Activated CD8-positive, alpha-beta memory T cell treated with anti-CD3 and anti-CD28 coated beads for 36 hours (primary cell): Measurements from ENCODE around the gene PARVB. TPM values are rescaled to one million over a fixed set of nuclear protein-coding genes. Genes with fewer than 3 reads are reported as not detected.

Experiments
- CTCF ChIA-PET: fragments of 350-600 bp; sonication (Branson Sonifier 250); formaldehyde crosslinking; loops from one replicate; lab custom pipeline; 2021; ENCODE audit warnings: antibody characterized with exemption; lab: Charles Lee
- POLR2A ChIA-PET: fragments of 350-600 bp; sonication (Branson Sonifier 250); formaldehyde crosslinking; loops from one replicate; lab custom pipeline; 2021; ENCODE audit warnings: antibody characterized with exemption; lab: Charles Lee
- total RNA-seq, 2 experiments: library from RNA; stranded (reverse); gene quantifications; one replicate each; pipeline ENCODE4 v1.2.3, GENCODE V29; 2021

The PARVB gene
- total RNA-seq, 2 experiments from 2014 or later, result 94.0 to 101 TPM

DNA sequence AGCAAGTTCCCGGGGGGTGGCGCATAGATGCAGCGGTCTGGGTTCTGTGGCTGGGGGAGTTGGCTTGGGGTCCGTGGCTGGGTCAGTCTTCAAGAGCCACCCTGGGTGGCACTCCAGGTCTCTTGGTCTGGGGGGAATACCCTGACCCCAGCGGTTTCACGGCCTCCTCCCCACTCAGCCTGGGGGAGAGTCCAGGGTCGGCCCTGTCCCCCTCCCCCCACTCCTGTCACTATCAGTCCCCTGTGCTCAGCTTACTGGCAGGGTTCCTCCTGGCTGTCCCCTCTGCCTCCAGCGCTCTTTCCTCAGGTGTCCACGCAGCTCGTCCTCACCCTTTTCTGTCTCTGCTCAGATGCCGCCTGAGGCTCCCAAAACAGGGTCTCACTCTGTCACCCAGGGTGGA, 88.1 kb downstream of the PARVB start:
- POLR2A ChIA-PET, result no interaction called here
- CTCF ChIA-PET, result no interaction called here

- CTCF ChIA-PET, result no interaction called here
- POLR2A ChIA-PET, result no interaction called here
Measured at GRCh38 chr22:44116331-44116730, 92.2 kb downstream of the PARVB start.

DNA sequence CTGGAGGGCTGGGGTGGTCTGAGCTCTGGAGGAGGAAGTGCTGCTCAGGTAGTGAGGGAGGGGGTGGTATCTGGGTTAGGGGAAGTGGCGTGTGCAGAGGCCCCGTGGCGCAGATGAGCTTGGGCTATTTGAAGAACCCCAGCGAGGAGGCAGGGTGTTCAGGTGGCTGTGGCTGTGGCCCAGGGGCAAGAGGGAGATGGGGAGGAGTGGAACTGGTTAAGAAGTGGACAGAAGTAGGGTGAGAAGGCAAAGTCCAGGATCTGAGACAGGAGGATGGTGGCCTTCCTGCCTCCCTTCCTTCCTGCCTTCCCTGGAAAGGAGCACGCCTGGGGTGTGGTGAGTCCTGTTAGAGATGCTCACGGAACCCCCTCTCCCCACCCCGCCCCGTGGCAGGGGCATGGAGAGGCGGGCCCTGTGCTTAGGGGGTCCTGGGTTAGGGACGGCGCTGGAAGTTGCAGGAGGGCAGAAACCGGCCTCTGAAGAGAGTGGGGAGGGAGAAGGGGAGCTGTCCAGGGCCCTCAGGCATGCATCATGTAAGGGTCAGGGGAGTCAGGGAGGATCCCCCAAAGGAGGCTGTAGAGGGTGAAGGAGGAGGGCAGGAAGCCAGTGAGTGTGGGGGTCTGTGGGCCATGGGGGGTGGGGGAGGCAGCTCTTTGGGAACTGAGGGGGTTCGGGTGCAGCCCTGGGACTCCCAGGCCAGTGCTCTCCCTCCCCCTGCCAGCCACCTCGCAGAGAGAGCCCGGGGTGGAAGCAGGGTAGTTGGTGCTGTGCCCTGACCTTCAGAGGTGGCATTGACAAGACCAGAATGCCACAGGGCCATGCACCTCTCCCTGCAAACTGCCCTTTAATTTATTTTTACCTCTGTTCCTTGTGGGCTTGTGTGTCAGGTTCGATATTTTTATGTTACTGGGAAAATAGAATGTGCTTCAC, 92.9 kb downstream of the PARVB start:
- POLR2A ChIA-PET, result no interaction called here
- CTCF ChIA-PET, result no interaction called here

GRCh38 chr22:44117746-44118145, 93.6 kb downstream of the PARVB start:
- ChIA-PET CTCF (no interaction called here), POLR2A (no interaction called here)

- ChIA-PET CTCF (no interaction called here), POLR2A (no interaction called here)
Measured at GRCh38 chr22:44118645-44119315, 94.7 kb downstream of the PARVB start.

GRCh38 chr22:44119669-44120313, 95.7 kb downstream of the PARVB start:
- ChIA-PET CTCF (no interaction called here), POLR2A (no interaction called here)

- ChIA-PET POLR2A (no interaction called here), CTCF (no interaction called here)
Measured at GRCh38 chr22:44120314-44120704, 96.2 kb downstream of the PARVB start.

GRCh38 chr22:44125421-44125820, 101.3 kb downstream of the PARVB start:
- ChIA-PET CTCF (no interaction called here), POLR2A (no interaction called here)

DNA sequence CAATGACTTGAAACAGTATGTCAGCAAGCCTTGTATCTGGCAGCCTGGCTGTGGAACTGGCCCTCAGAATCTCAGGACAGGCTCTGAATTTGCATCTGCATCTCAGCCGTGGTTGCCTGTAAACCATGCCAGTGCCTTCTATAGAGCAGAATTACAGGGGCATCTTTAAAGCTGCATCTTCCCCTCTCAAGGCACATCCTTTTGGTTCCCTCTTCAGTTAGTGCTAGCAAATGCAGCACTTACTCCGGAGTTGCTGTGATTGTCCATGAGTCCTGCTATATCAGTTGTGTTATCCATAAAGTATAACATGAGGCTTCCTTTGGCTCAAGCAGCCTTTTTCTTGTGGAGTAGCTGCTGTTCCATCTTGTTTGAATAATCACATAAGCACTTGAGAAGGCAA, 102.7 kb downstream of the PARVB start:
- POLR2A ChIA-PET, result no interaction called here
- CTCF ChIA-PET, result no interaction called here

- ChIA-PET POLR2A (no interaction called here), CTCF (no interaction called here)
Measured at GRCh38 chr22:44127356-44127755, 103.3 kb downstream of the PARVB start.

DNA sequence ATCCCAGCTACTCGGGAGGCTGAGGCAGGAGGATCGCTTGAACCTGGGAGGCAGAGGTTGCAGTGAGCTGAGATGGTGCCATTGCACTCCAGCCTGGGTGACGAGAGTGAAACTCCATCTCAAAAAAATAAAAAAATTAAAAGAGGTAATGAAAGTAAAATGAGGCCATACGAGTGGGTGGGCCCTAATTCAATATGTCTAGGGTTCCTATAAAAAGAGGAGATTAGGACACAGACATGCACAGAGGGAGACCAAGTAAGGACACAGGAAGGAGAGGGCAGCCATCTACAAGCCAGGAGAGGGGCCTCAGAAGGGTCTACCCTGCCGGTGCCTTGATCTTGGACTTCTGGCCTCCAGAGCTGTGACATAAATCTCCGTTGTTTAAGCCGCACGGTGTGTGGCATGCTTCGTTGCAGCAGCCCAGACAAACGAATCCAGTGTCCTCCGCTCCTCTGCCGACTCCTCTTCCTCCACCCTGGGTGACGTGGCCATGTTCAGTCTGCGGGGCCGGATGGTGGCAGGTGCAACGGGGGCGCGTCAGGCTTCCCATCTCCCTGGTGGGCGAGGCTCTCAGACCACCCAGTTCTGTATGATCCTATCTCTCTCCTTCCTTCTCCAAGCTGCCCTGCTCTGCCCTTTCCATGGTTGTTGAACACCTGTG, 105.0 kb downstream of the PARVB start:
- POLR2A ChIA-PET, result no interaction called here
- CTCF ChIA-PET, result no interaction called here

DNA sequence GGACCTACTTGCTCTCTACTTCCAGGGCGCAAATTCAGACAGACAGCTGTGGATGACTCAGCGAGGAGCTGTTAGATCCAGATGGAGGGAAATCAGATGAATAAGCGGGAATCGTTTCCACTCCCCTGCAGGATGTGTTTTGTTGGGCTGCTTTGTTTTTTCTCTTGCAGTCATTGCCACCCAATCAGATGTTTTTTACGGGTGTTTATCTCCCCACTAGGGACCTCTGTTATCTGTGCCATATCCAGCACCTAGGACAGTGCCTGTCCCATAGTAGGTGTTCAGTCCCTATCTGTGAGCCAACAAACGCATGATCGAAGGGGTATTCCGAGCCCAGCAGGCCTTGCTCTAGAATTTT, 105.5 kb downstream of the PARVB start:
- ChIA-PET POLR2A (no interaction called here), CTCF (no interaction called here)

DNA sequence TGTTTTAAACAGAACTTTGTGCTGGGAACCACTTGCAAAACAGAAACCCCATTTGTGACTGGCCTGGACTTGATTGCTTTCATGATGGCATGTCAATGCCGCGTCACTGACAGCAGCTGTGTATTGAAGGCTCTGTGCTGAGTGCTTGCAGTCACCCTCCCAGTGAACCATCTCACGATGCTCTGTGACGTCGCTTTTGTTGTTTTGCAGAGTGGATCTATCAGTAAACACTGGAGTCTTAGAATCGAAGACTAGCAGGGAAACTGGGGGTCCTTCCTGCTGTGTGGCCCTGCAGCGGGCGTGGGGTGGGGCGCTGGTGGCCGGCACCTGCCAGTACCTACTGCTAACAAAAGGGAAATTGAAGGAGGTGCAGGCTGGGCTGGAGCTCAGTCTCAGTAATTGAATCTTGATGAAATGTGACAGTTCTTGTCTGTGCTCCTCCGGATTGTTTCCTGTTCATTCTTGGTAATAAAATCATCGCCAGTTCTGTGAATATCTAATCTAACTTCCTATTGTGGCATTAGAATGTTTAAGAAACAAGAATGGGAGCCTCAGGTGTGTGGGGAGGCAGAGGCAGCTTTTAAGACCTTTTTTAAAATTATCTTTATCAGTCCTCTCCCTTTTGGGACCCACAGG, 106.1 kb downstream of the PARVB start:
- CTCF ChIA-PET, result no interaction called here

GRCh38 chr22:44131412-44131811, 107.3 kb downstream of the PARVB start:
- POLR2A ChIA-PET, result no interaction called here
- CTCF ChIA-PET, result no interaction called here

More for the DNA sequence above, 106.1 kb downstream of the PARVB start:
- POLR2A ChIA-PET, result no interaction called here

DNA sequence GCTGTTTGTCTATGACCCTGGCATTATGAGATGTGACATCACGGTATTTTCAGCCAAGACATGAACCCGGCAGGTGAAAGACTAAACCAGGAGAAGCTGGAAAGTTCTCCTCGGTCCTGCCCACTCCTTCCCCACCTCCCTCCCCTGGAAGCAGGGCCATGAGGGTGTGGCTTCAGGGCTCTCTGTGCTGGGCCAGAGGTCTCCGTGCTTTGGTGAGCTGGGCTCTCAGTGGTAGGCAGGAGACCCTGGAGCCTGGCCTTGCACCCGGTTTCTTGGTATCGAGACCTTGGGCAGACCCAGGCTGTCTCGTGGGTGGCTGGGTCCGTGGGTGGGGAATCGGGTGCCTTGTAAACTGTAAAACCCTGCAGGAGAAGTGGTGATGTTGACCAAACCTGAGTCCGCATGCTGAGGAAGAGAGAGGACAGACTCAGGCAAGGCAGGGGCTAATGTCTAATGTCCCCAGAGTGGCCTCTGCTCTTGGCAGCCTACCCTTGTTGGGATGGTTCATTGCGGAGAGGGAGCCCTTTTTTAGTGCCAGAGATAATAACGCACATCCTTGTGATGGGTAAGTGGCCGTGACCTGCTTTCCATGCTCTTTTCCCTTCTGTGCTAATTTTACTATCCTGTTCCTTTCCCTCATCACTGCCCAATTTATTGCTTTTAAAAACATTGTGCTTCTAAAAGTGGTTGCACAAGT, 108.0 kb downstream of the PARVB start:
- ChIA-PET POLR2A (no interaction called here), CTCF (no interaction called here)

DNA sequence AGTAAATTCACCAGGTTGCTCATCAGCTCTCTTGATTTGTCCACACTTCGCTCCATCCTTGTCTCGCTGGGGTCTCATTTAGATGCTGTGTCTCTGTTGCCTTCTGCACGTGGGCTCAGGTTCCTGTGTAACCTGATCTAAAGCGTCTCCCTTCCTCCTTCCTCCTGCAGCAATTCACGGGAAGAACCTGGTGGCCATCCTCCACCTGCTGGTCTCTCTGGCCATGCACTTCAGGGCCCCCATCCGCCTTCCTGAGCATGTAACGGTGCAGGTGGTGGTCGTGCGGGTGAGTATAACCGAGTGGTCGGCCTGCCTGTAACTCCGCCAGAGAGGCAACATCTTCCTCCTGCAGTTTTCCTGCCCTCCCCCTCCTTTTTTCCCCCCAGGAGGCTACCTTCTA, 108.6 kb downstream of the PARVB start:
- ChIA-PET POLR2A (no interaction called here), CTCF (no interaction called here)

DNA sequence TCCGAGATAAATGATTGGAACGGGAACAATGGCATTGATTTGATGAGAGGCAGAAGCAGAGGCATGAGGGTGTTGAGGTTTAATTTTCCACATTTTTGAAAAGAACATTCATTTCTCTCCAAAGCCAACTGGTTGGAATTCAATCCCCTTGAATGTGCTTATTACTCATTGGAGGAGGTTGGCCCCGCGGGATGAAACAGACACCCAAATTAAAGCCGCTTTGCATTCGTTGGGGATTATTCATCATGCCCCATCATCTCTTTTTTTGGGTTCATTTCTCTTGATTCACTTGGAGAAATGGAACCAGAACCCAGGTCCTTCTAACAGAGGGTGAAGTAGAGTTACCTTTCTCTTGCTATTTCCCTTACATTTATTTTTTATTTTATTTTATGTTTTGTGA, 109.1 kb downstream of the PARVB start:
- ChIA-PET CTCF (no interaction called here), POLR2A (no interaction called here)

GRCh38 chr22:44133901-44134571, 109.9 kb downstream of the PARVB start:
- CTCF ChIA-PET, result no interaction called here

DNA sequence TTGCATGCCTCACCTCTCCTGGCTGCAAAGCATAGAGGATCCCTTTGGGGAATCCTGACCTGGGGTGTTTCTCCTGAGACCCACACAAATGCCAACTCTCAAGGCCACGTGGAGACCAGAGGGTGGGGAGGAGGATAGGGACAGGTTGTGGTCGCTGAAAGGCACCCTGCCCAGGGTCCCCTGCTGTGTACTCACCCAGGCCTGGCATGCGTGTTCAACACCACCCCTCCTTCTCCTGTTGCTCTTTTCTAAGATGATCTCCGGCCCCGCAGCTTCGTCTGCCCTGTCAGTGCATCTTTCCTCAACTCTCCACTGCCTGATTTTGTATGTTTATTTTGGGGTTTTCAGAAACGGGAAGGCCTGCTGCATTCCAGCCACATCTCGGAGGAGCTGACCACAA, 112.0 kb downstream of the PARVB start:
- POLR2A ChIA-PET, result no interaction called here
- CTCF ChIA-PET, result no interaction called here

More at GRCh38 chr22:44133901-44134571, 109.9 kb downstream of the PARVB start:
- POLR2A ChIA-PET, result no interaction called here
